IPS-15b (cell line): ENCODE data around the gene MAP1LC3A.
A peak's percentile ranks its signal among the peaks of the same experiment; 100 is the strongest.

Experiments used
- H3K27me3 ChIP-seq: one replicate; pipeline ENCODE4 v1.6.1; 2013; ENCODE audit warnings: low read length; ENCODE audit not compliant: control insufficient read depth, insufficient read depth
- H3K36me3 ChIP-seq: one replicate; pipeline ENCODE4 v1.6.1; 2013; ENCODE audit warnings: low read length; ENCODE audit not compliant: control insufficient read depth, insufficient read depth
- H3K4me1 ChIP-seq: one replicate; pipeline ENCODE4 v1.6.1; 2013; ENCODE audit warnings: mild to moderate bottlenecking, low read length; ENCODE audit not compliant: control insufficient read depth, insufficient read depth
- H3K4me3 ChIP-seq: one replicate; pipeline ENCODE4 v1.5.1; 2013; ENCODE audit warnings: low read depth, low read length
- H3K9ac ChIP-seq: one replicate; pipeline ENCODE4 v1.6.1; 2013; ENCODE audit warnings: low read depth, mild to moderate bottlenecking, low read length
- H3K9me3 ChIP-seq: one replicate; pipeline ENCODE4 v1.6.1; 2013; ENCODE audit warnings: mild to moderate bottlenecking, low read length; ENCODE audit not compliant: control insufficient read depth, insufficient read depth

MAP1LC3A gene

DNA sequence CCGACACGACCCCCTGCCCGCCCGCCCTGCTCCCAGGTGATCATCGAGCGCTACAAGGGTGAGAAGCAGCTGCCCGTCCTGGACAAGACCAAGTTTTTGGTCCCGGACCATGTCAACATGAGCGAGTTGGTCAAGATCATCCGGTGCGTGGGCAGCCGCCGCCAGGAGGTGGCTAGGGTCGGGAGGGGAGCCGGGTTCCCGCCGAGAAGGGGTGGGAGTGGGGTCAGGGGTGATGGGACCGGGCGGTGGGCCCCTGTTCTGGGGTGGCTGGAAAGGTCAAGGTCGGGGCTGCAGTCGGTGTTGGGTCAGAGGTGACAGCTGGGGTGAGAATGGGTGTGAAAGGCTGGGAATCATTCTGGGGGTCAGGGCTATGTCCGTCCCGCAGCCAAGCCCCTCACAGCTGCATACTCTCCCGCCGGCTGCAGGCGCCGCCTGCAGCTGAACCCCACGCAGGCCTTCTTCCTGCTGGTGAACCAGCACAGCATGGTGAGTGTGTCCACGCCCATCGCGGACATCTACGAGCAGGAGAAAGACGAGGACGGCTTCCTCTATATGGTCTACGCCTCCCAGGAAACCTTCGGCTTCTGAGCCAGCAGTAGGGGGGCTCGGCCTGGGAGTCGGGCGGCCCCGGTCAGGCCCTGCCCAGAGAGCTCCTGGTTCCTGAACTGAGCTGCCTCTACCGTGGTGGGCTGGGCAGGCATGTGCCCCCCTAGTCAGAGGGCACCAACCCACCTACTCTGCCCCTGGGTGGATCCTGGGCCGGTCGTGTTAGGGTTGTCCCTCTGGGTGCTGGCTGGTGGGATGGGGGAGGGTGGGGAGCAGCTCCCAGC is 1.0 kb downstream of the MAP1LC3A start:
- Histone ChIP-seq H3K4me1 (no peaks in the 10 kb centered on the region), H3K4me3 (peak overlapping the region; percentile 75), H3K9me3 (no peaks in the 10 kb centered on the region), H3K36me3 (no peaks in the 10 kb centered on the region), H3K27me3 (no peaks in the 10 kb centered on the region), H3K9ac (no peak overlapping the region)

DNA sequence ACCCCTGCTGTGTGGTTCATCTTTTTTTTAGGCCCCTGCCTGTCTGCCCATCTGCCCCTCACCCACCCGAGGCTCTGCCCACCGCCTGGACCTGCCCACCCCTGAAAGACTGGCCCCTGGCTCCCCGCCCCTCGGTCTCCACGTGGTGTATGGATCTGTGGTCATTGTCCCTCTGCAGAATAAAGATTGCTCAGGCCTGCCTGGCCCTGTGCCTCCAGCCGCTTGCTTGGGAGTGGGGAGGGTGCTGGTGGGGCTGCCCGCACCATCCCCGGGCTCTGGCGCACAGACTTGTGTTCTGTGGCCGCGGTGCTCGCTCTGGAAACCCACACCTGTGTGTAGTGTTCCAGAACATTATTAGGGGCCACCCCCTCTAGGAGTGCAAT is 1.6 kb downstream of the MAP1LC3A start:
- no peaks in the 10 kb centered on the region for H3K36me3 ChIP-seq
- no peaks in the 10 kb centered on the region for H3K27me3 ChIP-seq
- no peaks in the 10 kb centered on the region for H3K9me3 ChIP-seq
- no peak overlapping the region for H3K4me3 ChIP-seq
- H3K9ac ChIP-seq = no peak overlapping the region
- no peaks in the 10 kb centered on the region for H3K4me1 ChIP-seq

DNA sequence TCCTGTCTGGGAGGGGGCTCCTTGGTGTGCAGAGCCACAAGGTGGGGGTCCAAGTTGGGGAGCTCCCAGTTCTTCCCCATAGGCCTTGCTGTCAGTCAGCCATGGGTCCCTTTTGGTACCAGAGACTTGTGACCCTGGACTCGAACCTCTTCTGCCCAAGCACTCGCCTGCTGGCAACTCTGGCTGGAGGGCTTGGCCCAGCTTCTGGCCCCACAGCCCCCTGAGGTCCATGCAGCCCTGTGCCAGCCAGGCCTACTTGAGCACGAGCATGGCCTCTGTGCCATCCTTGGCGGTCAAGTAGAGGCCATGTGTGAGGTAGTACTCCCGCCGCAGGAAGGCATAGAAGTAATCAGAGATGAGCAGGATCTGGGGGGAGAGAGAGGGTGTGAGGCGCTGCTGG is 2.1 kb downstream of the MAP1LC3A start:
- Histone ChIP-seq H3K36me3 (no peaks in the 10 kb centered on the region), H3K9me3 (no peaks in the 10 kb centered on the region), H3K4me1 (no peaks in the 10 kb centered on the region), H3K4me3 (no peak overlapping the region), H3K27me3 (no peaks in the 10 kb centered on the region), H3K9ac (no peak overlapping the region)

DNA sequence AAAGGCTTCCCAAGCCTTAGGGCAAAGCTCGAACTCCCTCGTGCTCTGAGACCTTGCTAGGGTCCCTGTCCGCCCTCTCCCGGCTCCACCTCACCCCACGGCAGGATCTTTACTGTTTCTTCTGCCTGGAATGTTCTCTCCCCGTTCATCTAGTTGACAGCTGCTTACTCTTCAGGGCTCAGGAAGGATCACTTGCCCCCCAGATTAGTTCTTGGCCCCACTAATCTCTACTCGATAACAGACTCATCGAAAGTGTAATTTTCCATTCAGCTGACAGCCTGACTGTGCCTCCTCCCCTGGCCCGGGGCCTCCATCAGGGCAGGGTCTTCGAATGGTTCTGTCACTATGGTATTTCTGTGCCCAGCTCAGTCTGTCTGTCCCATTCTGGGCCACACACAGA is 3.1 kb downstream of the MAP1LC3A start:
- H3K4me1 ChIP-seq = no peaks in the 10 kb centered on the region
- no peaks in the 10 kb centered on the region for H3K9me3 ChIP-seq
- H3K9ac ChIP-seq = no peak overlapping the region
- H3K36me3 ChIP-seq = no peaks in the 10 kb centered on the region
- no peaks in the 10 kb centered on the region for H3K27me3 ChIP-seq
- no peak overlapping the region for H3K4me3 ChIP-seq

DNA sequence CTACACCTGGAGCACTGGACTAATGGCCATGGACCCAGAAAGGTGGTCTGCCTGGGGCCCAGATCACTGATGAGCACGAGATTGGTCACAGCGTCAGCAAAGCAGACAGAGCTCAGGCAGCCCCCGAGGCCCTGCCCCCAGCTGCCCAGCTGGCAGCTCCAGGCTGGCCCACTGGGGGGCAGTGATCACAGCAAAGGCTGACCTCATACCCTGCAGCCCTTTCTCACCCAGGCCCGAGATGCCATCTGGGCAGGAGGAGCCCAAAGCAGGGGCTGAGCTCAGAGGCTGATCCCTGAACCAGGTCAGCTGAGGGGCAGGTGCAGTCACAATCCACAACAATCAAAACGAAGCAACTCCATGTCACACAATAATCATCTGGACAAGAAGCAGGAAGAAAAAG is 4.1 kb downstream of the MAP1LC3A start:
- H3K27me3 ChIP-seq = no peaks in the 10 kb centered on the region
- no peaks in the 10 kb centered on the region for H3K9me3 ChIP-seq
- no peaks in the 10 kb centered on the region for H3K36me3 ChIP-seq
- H3K4me1 ChIP-seq = no peaks in the 10 kb centered on the region
- no peak overlapping the region for H3K4me3 ChIP-seq
- H3K9ac ChIP-seq = no peak overlapping the region

DNA sequence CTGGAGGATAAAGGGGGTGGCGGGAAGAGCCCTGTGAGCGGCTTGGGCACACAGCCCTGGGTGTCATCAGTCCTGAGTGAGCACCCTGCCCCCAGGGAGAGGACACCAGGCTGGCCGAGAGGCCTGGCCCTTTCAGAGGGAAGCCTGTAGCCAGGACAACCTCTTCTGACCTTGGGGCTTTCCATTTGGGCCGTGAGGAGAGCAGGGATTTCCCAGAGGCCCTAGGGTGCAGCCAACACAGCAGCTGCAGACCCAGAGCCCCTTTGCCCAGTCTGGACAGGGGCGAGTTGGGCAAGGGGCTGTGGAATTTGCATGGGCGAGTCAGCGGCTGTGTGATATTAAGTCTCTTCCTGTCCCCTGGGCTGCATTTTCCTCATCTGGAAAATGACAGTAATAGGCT is 6.3 kb downstream of the MAP1LC3A start:
- no peak overlapping the region for H3K9ac ChIP-seq
- H3K9me3 ChIP-seq = no peaks in the 10 kb centered on the region
- no peaks in the 10 kb centered on the region for H3K4me1 ChIP-seq
- H3K27me3 ChIP-seq = no peaks in the 10 kb centered on the region
- H3K4me3 ChIP-seq = no peak overlapping the region
- H3K36me3 ChIP-seq = no peaks in the 10 kb centered on the region

DNA sequence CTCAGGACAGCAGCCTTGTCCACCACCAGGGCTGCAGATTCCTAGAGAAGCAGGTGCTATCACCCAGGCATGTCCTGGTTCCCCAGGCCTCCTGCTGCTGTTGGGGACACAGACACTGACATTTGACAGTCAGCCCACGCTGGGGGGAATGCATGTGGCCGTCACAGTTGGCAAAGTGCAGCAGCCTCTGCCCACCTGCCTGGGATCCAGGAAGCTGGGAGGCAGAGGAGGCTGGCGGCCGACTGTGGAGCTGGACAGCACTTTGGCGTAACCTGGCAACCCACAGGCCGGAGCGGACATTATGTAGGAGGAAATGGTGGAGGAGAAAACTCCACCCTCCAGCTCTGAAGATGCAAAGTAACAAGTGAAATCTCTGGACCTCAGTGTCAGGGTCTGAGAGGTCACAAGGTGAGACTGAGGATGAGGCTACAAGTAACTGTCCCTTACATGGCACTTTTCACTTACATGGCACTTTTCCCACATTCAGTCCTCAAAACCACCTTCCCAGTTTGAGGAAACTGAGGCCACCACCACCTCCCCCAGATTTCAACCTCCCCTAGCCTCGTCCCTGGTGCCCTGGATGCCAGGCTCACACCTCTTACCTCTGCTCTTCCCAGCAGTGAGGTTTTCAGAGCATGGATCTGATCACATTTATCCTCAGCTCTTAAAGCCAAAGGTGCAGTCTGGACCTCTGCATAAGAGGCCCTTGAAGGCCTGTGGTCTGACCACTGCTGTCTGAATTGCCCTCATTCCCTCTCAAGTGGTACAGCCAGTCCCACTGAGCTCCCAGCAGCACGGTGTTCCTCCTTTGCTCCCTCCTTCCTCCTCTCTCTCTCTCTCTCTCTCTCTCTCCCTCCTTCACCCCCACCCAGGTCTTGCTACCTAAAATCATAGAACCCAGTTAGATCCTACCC is 8.7 kb downstream of the MAP1LC3A start:
- Histone ChIP-seq H3K9ac (no peak overlapping the region), H3K27me3 (no peaks in the 10 kb centered on the region), H3K9me3 (no peaks in the 10 kb centered on the region), H3K4me1 (no peaks in the 10 kb centered on the region), H3K4me3 (no peak overlapping the region), H3K36me3 (no peaks in the 10 kb centered on the region)

DNA sequence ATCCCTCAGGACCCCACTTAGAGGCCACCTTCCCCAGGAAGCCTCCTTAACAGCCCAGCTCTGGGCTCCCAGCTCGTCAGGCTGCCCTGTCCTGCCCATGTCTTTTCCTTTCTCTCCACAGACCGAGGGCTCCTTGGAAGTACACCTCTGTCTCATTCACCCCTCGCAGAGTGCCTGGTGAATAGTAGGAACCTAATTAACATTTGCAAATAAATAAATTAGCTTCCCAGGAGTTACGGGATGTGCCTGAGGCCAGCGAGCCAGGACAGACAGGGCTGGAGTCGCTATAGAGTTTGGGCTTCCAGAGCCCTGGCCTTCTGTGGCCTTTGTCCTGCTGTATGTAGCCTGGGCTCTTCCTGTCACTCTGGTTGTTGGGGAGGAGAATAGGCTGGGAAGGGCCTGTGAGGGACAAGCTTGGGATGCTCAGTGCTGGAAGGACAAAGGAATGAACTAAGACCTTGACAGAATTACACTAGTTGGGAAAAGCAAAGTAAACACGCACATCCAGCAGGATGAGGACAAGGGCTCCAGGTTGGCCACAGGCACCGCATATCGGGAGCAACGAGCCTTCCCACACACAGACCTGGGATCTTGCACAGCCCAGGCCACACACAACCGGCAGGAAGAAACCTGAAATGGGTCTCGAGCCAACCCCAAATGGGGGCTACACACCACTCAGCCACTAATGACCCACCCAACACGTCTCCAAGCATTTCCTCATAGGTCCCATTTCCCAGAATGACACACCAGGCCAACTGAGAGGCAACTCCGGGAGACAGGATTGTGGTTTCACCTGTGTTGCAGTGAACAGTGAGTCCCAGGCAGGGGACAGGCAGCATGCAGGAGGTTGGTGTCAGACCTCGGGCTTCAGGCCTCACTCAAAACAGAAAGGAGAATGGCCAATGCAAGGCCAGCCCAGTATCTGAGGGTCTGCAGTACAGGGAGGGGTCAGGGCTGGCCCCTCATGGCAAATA is 9.7 kb downstream of the MAP1LC3A start:
- H3K27me3 ChIP-seq = no peaks in the 10 kb centered on the region

DNA sequence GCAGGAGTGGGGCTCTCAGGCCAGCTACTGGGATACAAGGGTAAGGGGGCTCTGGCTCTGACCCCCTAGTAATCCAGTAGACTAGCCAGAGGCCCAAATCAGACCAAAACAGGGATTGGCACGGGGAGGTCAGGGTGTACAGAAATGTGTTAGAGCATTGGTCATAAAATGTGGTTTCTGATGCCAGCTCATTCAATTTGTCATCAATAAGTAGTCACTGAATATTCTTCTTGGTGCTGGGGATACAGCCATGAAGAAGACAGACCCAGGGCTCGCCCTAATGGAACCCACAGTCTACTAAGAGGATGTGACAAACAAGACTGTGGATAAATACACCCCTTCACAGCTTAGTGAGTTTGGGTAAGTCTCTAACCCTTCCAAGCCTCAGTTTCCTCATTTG is 11.1 kb downstream of the MAP1LC3A start:
- H3K36me3 ChIP-seq = peaks cover under 1% of the 10 kb centered on the region
- no peaks in the 10 kb centered on the region for H3K9me3 ChIP-seq
- H3K27me3 ChIP-seq = no peaks in the 10 kb centered on the region
- no peak overlapping the region for H3K4me3 ChIP-seq
- no peak overlapping the region for H3K9ac ChIP-seq
- H3K4me1 ChIP-seq = no peaks in the 10 kb centered on the region

More for the DNA sequence above, 9.7 kb downstream of the MAP1LC3A start:
- H3K36me3 ChIP-seq = no peaks in the 10 kb centered on the region
- no peak overlapping the region for H3K9ac ChIP-seq
- no peaks in the 10 kb centered on the region for H3K9me3 ChIP-seq
- H3K4me1 ChIP-seq = no peaks in the 10 kb centered on the region
- H3K4me3 ChIP-seq = no peak overlapping the region

DNA sequence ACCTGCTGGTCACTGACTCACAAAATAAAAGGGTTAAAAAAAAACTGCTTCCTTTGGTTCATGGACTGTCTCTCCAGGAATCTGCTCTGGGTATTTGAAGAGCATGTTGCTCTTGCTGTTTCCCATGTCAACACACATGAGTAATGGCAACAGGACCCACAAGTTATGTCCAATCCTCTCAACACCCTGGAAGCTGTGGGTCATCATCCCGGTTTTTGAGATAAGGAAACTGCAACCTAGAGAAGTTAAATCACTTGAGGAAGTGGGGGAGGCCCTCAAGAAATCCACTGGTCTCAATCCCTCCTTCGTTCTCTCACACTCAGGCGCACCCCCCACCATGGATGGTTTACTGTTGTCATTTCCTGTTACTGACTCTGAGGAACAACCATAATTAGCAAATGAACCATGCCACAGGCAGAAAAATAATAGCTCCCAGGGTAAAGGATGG is 12.4 kb downstream of the MAP1LC3A start:
- no peak overlapping the region for H3K9ac ChIP-seq
- peaks cover 3% of the 10 kb centered on the region for H3K36me3 ChIP-seq

DNA sequence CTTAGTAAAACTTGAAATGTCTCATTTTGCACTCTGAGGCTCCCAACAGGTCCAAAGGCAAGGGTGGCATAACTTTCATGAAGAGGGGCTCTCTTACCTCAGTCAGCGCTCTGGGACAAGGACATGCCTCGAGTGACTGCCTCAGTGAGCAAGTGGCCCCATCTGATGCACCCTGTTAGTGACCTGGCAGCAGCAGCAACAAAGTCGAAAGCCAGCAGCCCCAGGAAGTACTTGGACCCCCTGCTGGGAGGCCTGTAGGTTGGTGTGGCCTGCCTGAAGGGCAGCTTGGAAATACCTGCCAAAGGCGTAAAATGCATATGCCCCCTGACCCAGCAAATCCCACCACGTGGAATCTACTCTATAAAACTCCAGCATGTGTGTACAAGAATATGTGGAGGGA is 13.2 kb downstream of the MAP1LC3A start:
- Histone ChIP-seq H3K27me3 (no peaks in the 10 kb centered on the region), H3K4me1 (no peaks in the 10 kb centered on the region), H3K36me3 (peaks cover 3% of the 10 kb centered on the region), H3K4me3 (no peak overlapping the region), H3K9me3 (no peaks in the 10 kb centered on the region), H3K9ac (no peak overlapping the region)

More for the DNA sequence above, 12.4 kb downstream of the MAP1LC3A start:
- H3K27me3 ChIP-seq = no peaks in the 10 kb centered on the region
- no peaks in the 10 kb centered on the region for H3K9me3 ChIP-seq
- H3K4me3 ChIP-seq = no peak overlapping the region
- no peaks in the 10 kb centered on the region for H3K4me1 ChIP-seq
